D721Med (cell line): Measurements from ENCODE around the gene TMEM144.

Source experiments
- DNase-seq: peaks from one replicate; pipeline ENCODE4 v3.0.0; 2011; ENCODE audit warnings: low spot score; ENCODE audit not compliant: insufficient read length
- FAIRE-seq: peaks from 2 replicates; lab custom pipeline; 2011; peaks lifted over from hg19 to GRCh38; lab: Jason Lieb, UNC
- CTCF ChIP-seq: IDR thresholded peaks from 2 replicates; pipeline ENCODE4 v1.5.1; 2012; ENCODE audit warnings: mild to moderate bottlenecking, control low read depth; ENCODE audit not compliant: insufficient read depth; ENCODE audit errors: missing control alignments

Gene TMEM144

GRCh38 chr4:158168606-158169005, 41.7 kb upstream of the TMEM144 start:
- FAIRE-seq: no peak
- no peak for TF ChIP-seq CTCF

GRCh38 chr4:158169506-158169905, 40.8 kb upstream of the TMEM144 start:
- DNase-seq: no peak
- FAIRE-seq: no peak
- TF ChIP-seq CTCF: no peak

More at GRCh38 chr4:158168606-158169005, 41.7 kb upstream of the TMEM144 start:
- no peak for DNase-seq

- FAIRE-seq (peak; percentile 16), DNase-seq (no peak)
- no peak for TF ChIP-seq CTCF
These were observed 40.2 kb upstream of the TMEM144 start for GRCh38 chr4:158169931-158170690.

GRCh38 chr4:158170691-158171561, 39.4 kb upstream of the TMEM144 start:
- DNase-seq (no peak), FAIRE-seq (no peak)
- TF ChIP-seq CTCF: peak; percentile 8

- TF ChIP-seq CTCF: peak; percentile 50
- DNase-seq (no peak), FAIRE-seq (peak; percentile 51)
These were observed 37.7 kb upstream of the TMEM144 start, which contains the start of gene GASK1B for GRCh38 chr4:158172261-158173258. TSS of gene GASK1B (minus strand) at chr4:158173025. CDS start at chr4:158171375, 1,650 bp downstream.

GRCh38 chr4:158176108-158176507, 34.2 kb upstream of the TMEM144 start:
- DNase-seq: no peak
- TF ChIP-seq CTCF: no peak
- no peak for FAIRE-seq
